HG03066 (cell line): ENCODE results near the gene IL17F.

Experiments
- ATAC-seq: cut with Tn5 transposase; IDR thresholded peaks from one replicate; pipeline ENCODE4 v1.9.1; 2021; ENCODE audit warnings: low read depth; ENCODE audit not compliant: unreplicated experiment

IL17F gene

GRCh38 chr6:52195886-52196285 lies 48.4 kb downstream of the IL17F start:
- ATAC-seq = no peak

- ATAC-seq = no peak
These were observed 52.5 kb downstream of the IL17F start for GRCh38 chr6:52191824-52192223.

GRCh38 chr6:52190409-52190808 lies 53.9 kb downstream of the IL17F start:
- no peak for ATAC-seq

- no peak for ATAC-seq
These were observed 54.3 kb downstream of the IL17F start for GRCh38 chr6:52189974-52190373.

- ATAC-seq = no peak
These were observed 57.2 kb downstream of the IL17F start for GRCh38 chr6:52187098-52187497.
